Esophagus muscularis mucosa (tissue), 4 donors: Measurements from ENCODE around the gene AP1S3.

Source experiments
- EP300 ChIP-seq: sonication (generic); formaldehyde crosslinking; IDR thresholded peaks from one replicate; pipeline ENCODE4 v1.6.1; 2017; ENCODE audit warnings: antibody characterized with exemption
- POLR2A ChIP-seq: fragments of 450-650 bp; IDR thresholded peaks from one replicate; pipeline ENCODE4 v1.6.1; 2017; ENCODE audit warnings: antibody characterized with exemption, moderate library complexity, mild to moderate bottlenecking, low read depth
- TF ChIP-seq, protein P1 (sequence below), 3 experiments: fragments of 200-600 bp in 2 of 3; fragments of 450-650 bp in 1 of 3; sonication (generic) in 2 of 3; IDR thresholded peaks; one replicate each; pipeline ENCODE4 v1.5.1; 2017 to 2019; ENCODE audit warnings: antibody characterized with exemption in 3 of 3, mild to moderate bottlenecking in 2 of 3, moderate library complexity in 1 of 3

DNA sequence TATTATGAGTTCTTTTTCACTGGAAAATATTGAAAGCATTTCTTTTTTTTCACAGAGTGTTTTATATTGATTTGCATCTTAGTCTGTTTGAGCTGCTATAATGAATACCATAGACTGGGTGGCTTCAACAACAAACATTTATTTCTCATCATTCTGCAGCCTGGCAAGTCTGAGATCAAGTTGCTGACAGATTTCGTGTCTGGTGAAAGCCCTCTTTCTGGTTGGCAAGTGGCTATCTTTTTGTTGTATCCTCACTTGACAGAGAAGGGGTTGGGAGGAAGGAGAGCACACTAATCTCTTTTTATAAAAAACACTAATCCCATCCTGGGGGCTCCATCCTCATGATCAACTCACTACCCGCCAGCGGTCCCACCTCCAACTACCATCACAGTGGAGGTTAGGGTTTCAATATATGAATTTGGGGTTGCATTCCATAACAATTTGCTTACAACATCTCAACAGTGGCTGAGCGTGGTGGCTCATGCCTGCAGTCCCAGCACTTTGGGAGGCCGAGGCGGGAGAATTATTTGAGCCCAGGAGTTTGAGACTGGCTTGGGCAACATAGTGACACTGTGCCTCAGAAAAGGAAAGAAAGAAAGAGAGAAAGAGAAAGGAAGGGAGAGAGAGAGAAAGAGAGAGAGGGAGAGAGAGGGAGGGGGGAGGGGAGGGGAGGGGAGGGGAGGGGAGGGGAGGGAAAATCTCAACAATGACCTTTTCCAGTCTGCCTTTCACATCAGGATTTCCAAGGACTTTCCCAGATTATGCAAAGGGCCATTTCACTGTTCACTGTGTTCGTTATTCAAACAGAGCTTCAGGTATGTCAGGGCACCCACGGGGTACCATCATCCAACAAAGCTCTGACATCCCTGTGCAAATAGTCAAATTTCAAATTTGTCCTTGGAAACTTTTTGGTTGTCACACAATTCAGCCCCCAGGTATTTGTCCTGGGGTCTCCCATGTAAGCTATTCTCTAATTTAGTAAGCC lies 111.1 kb downstream of the AP1S3 start:
- TF ChIP-seq, protein P1, sequence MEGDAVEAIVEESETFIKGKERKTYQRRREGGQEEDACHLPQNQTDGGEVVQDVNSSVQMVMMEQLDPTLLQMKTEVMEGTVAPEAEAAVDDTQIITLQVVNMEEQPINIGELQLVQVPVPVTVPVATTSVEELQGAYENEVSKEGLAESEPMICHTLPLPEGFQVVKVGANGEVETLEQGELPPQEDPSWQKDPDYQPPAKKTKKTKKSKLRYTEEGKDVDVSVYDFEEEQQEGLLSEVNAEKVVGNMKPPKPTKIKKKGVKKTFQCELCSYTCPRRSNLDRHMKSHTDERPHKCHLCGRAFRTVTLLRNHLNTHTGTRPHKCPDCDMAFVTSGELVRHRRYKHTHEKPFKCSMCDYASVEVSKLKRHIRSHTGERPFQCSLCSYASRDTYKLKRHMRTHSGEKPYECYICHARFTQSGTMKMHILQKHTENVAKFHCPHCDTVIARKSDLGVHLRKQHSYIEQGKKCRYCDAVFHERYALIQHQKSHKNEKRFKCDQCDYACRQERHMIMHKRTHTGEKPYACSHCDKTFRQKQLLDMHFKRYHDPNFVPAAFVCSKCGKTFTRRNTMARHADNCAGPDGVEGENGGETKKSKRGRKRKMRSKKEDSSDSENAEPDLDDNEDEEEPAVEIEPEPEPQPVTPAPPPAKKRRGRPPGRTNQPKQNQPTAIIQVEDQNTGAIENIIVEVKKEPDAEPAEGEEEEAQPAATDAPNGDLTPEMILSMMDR (IDR thresholded peaks at IDR 0.05): no peak
- TF ChIP-seq POLR2A: no peak
- no peak for TF ChIP-seq EP300
